Fibroblast of the aortic adventitia (primary cell): Measurements from ENCODE around the gene PKNOX2. TPM values are rescaled to one million over a fixed set of nuclear protein-coding genes. Genes with fewer than 3 reads are reported as not detected.
A peak's percentile ranks its signal among the peaks of the same experiment; 100 is the strongest.

Experiments
- DNase-seq: peaks from one replicate; pipeline ENCODE4 v3.0.0-alpha.2; 2010; ENCODE audit warnings: low read depth
- H3K4me3 ChIP-seq: 2 replicates; pipeline ENCODE4 v1.5.1; 2011; ENCODE audit warnings: low read depth, mild to moderate bottlenecking, control low read depth, low read length, moderate library complexity
- total RNA-seq: library from RNA; depleted of rRNA; stranded (reverse); fragments of >200 nt; gene quantifications from 2 replicates; pipeline ENCODE4 v1.2.3, GENCODE V29; 2012; ENCODE audit warnings: low replicate concordance
- TF ChIP-seq, protein P1 (sequence below): IDR thresholded peaks from 2 replicates; pipeline ENCODE4 v1.5.1; 2011; ENCODE audit warnings: mild to moderate bottlenecking, low read length, control low read depth, inconsistent platforms; ENCODE audit not compliant: insufficient read depth

Gene PKNOX2
- total RNA-seq, 1 donor = 2.0 TPM

DNA sequence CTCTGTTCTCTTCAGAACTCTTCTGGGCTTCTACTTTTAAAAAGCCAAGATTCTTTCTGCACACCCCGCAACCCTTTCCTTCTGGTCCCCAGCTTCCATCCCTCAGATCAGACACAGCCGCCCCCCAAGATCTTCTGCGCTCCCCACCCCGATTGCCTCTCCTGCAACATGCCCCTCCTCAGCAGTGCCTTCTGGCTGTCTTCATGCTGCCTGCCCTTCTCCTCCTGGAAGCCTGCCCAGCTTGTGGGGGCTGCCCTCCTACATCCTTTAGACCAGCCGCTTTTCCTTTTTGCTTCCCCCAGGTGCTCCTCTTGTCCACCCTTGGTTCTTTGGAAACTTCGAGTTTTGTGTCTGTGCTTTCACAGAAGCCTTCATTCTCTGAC lies 187.3 kb downstream of the PKNOX2 start:
- TF ChIP-seq, protein P1, sequence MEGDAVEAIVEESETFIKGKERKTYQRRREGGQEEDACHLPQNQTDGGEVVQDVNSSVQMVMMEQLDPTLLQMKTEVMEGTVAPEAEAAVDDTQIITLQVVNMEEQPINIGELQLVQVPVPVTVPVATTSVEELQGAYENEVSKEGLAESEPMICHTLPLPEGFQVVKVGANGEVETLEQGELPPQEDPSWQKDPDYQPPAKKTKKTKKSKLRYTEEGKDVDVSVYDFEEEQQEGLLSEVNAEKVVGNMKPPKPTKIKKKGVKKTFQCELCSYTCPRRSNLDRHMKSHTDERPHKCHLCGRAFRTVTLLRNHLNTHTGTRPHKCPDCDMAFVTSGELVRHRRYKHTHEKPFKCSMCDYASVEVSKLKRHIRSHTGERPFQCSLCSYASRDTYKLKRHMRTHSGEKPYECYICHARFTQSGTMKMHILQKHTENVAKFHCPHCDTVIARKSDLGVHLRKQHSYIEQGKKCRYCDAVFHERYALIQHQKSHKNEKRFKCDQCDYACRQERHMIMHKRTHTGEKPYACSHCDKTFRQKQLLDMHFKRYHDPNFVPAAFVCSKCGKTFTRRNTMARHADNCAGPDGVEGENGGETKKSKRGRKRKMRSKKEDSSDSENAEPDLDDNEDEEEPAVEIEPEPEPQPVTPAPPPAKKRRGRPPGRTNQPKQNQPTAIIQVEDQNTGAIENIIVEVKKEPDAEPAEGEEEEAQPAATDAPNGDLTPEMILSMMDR = no peak

DNA sequence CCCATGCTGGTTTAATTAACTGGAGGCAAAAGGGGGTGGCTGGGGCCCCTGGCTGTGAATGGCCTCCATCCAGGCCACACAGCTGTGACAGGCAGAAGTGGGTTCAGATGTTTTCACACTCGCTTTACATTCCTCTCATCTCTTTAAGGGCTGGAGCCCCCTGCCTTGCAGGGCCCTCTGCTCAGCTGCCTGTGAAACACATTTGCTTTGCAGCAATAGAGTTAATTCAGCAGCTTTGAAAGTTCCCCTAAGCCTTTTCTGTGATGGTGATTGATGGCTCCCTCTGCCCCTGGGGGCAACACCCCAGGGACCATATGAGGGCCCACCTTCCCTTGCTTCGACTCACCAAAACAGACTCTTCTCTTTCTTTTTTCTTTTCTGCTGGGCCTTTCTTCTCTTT lies 192.2 kb downstream of the PKNOX2 start:
- no peak overlapping the region for H3K4me3 ChIP-seq
- DNase-seq = no peak
- TF ChIP-seq, protein P1 = no peak

More for the DNA sequence above, 187.3 kb downstream of the PKNOX2 start:
- DNase-seq = no peak
- H3K4me3 ChIP-seq = no peak overlapping the region

DNA sequence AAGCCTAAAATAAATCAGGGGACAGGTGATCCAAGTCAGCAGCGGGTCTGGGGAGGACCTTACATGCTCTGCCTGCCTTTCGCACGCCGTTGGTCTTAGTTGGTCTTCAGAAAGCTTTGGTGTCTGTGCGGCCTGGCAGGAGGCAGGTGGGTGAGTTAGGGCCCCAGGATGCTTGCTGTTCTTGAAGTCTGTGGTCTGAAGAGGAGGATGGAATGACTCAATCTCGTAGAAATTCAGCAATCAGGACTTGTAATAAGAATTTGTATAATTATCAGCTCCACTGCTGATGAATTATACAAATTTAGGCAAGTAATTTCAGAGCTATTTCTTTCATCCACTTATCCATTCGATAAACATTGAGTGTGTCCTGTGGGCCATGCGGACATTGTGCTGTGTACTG lies 193.0 kb downstream of the PKNOX2 start:
- TF ChIP-seq, protein P1 = no peak

DNA sequence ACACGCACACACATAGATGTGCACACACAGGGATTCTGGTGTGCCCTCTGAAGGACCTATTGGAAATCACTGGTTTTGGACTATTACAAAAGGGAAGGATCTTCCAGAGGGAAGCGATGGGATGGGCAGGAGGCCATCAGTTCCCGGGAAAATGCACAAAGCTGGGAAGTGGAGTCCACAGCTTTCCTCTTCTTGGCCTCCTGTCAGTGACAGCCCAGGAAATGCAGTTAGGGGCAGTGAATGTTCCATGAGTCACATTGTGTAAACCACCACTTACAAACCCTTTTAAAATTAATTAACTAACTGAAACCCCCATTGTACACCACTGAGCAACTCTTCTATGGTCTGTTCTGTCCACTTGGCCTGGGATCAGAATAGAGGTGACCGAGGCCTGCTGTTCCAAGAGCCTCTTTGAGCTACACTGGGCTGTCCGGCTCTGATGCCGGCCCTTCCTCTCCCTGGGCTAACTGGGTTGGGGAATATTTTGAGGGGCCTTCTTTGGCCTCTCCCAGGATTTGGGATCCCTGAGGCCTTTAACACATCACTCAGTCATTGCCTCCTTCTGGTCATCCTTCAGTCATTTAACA lies 193.8 kb downstream of the PKNOX2 start:
- TF ChIP-seq, protein P1 = no peak
- no peak overlapping the region for H3K4me3 ChIP-seq
- peak; percentile 39 for DNase-seq

More for the DNA sequence above, 193.0 kb downstream of the PKNOX2 start:
- H3K4me3 ChIP-seq = no peak overlapping the region
- no peak for DNase-seq

DNA sequence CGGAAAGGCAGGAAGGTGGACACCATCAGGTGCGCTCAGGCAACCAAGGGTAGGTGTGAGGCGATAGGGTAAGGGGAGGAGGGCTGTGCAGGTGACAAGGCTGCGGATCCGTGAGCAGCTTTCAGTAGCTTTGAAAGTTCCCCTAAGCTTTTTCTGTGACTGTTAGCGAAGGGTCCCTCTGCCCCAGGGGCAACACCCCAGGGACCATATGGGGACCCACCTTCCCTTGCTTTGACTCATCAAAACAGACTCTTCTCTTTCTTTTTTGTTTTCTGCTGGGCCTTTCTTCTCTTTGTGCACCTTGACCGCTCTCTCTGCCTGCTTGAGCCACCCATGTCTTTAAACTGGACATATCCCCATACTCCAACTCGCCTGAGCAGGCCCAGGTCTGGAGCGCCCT lies 194.6 kb downstream of the PKNOX2 start:
- H3K4me3 ChIP-seq = no peak overlapping the region
- TF ChIP-seq, protein P1 = no peak
- DNase-seq = no peak

DNA sequence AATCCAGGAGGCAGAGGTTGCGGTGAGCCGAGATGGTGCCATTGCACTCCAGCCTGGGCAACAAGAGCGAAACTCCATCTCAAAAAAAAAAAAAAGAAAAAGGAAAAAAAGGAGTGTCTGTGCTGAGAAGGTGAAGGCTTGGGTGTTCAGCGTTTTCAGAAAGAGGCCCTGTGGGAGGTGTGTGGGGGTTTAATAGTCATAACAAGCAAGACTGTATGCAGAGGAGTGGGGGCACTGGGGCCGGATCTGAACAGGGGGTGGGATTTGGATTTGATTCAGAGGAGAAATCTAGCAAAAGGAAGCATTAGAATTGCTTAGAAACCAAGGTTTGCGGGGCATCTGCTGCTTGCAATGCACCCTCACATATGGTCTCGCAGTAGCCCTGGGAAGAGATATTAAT lies 195.5 kb downstream of the PKNOX2 start:
- no peak for DNase-seq
- TF ChIP-seq, protein P1 = no peak
- no peak overlapping the region for H3K4me3 ChIP-seq
